GM12878 (cell line): ENCODE results near the gene EIF2D. TPM values are rescaled to one million over a fixed set of nuclear protein-coding genes. Genes with fewer than 3 reads are reported as not detected.

Experiments used
- ATAC-seq: fragments of 200-7000 bp; cut with Tn5 transposase; 3 replicates; pipeline ENCODE4 v1.9.1; 2020; ENCODE audit warnings: mild to moderate bottlenecking, moderate library complexity
- BruUV-seq: library from RNA; stranded (reverse); fragments of 400-500 nt; replicated peaks from 2 replicates; lab custom pipeline; 2021; lab: Mats Ljungman, UMichigan
- CTCF ChIA-PET: fragments of 300-600 bp; sonication (Branson Sonifier 250); formaldehyde crosslinking; extraction: SDS; loops from one replicate; lab custom pipeline; 2021; ENCODE audit warnings: inconsistent platforms; lab: Yijun Ruan, JAX
- POLR2A ChIA-PET: fragments of 350-600 bp; formaldehyde crosslinking; extraction: SDS; loops from one replicate; lab custom pipeline; 2021; ENCODE audit warnings: inconsistent platforms; lab: Charles Lee
- RAD21 ChIA-PET: fragments of 300-600 bp; sonication (Branson Sonifier 250); formaldehyde crosslinking; loops from one replicate; lab custom pipeline; 2023; ENCODE audit warnings: antibody characterized with exemption; ENCODE audit not compliant: unreplicated experiment; lab: Charles Lee
- SMC1A ChIA-PET: fragments of 300-600 bp; sonication (Branson Sonifier 250); formaldehyde crosslinking; loops from one replicate; lab custom pipeline; 2023; ENCODE audit not compliant: unreplicated experiment, uncharacterized antibody; lab: Charles Lee
- DNase-seq: peaks from one replicate; pipeline ENCODE4 v3.0.0-alpha.2; 2011; ENCODE audit warnings: low read depth, low spot score
- FAIRE-seq: peaks from 3 replicates; lab custom pipeline; 2011; peaks lifted over from hg19 to GRCh38; lab: Jason Lieb, UNC
- H2AFZ ChIP-seq: 2 replicates; pipeline ENCODE4 v1.6.0; 2011; ENCODE audit warnings: low read depth, low read length, control low read depth; ENCODE audit not compliant: control insufficient read depth
- H3K27ac ChIP-seq: 2 replicates; pipeline ENCODE4 v1.5.1; 2011; ENCODE audit warnings: control low read depth; ENCODE audit not compliant: control insufficient read depth, insufficient read depth
- H3K27me3 ChIP-seq, 2 experiments: replicated peaks in 1 of 2; 2 replicates each; pipeline versions ENCODE4 v1.6.0 to v1.6.1; 2011; ENCODE audit warnings: low read length in 1 of 2; ENCODE audit not compliant: control insufficient read depth in 2 of 2, insufficient read depth in 2 of 2
- H3K36me3 ChIP-seq, 2 experiments: 2 replicates each; pipeline ENCODE4 v1.5.1; 2011; ENCODE audit warnings: low read length in 1 of 2; ENCODE audit not compliant: control insufficient read depth in 2 of 2, insufficient read depth in 2 of 2
- H3K4me1 ChIP-seq: 2 replicates; pipeline ENCODE4 v1.6.1; 2011; ENCODE audit warnings: mild to moderate bottlenecking, low read length, moderate library complexity, mixed read lengths; ENCODE audit not compliant: control insufficient read depth, insufficient read depth
- H3K4me2 ChIP-seq: 2 replicates; pipeline ENCODE4 v1.6.0; 2011; ENCODE audit warnings: control low read depth; ENCODE audit not compliant: control insufficient read depth, insufficient read depth
- H3K4me3 ChIP-seq: fragments of 200-600 bp; sonication (generic); 2 replicates; pipeline ENCODE4 v1.5.1; 2016
- H3K79me2 ChIP-seq: 2 replicates; pipeline ENCODE4 v1.6.0; 2011; ENCODE audit warnings: low read length; ENCODE audit not compliant: control insufficient read depth, insufficient read depth
- H3K9ac ChIP-seq: 2 replicates; pipeline ENCODE4 v1.8.0; 2011; ENCODE audit warnings: low read length, control low read depth, mixed read lengths; ENCODE audit not compliant: control insufficient read depth, insufficient read depth
- H3K9me3 ChIP-seq: replicated peaks from 3 replicates; pipeline ENCODE4 v1.5.1; 2011; ENCODE audit warnings: mild to moderate bottlenecking, low read length; ENCODE audit not compliant: control insufficient read depth, insufficient read depth
- H4K20me1 ChIP-seq: 2 replicates; pipeline ENCODE4 v1.6.0; 2011; ENCODE audit not compliant: control insufficient read depth, insufficient read depth
- ATF7 ChIP-seq: fragments of 450-650 bp; IDR thresholded peaks from 2 replicates; pipeline ENCODE4 v1.6.1; 2016; ENCODE audit warnings: low read depth, mild to moderate bottlenecking
- BACH1 ChIP-seq: fragments of 450-650 bp; IDR thresholded peaks from 2 replicates; pipeline ENCODE4 v1.6.1; 2017; ENCODE audit warnings: mild to moderate bottlenecking, borderline replicate concordance
- BRCA1 ChIP-seq: IDR thresholded peaks from 2 replicates; pipeline ENCODE4 v1.6.1; 2011; ENCODE audit warnings: low read depth, low read length, improper control_type of control experiment
- CHD2 ChIP-seq: IDR thresholded peaks from 2 replicates; pipeline ENCODE4 v1.6.1; 2011; ENCODE audit warnings: low read depth, low read length, improper control_type of control experiment, borderline replicate concordance
- EGR1 ChIP-seq, 2 experiments: IDR thresholded peaks; 1 replicate in 1 of 2; 2 replicates in 1 of 2; pipeline ENCODE4 v1.6.1; 2011 to 2012; ENCODE audit warnings: low read depth in 2 of 2, low read length in 2 of 2, borderline replicate concordance in 1 of 2, mild to moderate bottlenecking in 1 of 2, moderate library complexity in 1 of 2
- HDGF ChIP-seq: fragments of 450-650 bp; IDR thresholded peaks from 2 replicates; pipeline ENCODE4 v1.6.1; 2016; ENCODE audit warnings: antibody characterized with exemption
- MEF2A ChIP-seq: IDR thresholded peaks from 2 replicates; pipeline ENCODE4 v1.6.1; 2011; ENCODE audit warnings: low read depth, mild to moderate bottlenecking, low read length, moderate library complexity; ENCODE audit not compliant: insufficient read depth
- MEF2B ChIP-seq: fragments of 450-650 bp; IDR thresholded peaks from 2 replicates; pipeline ENCODE4 v1.6.1; 2018; ENCODE audit warnings: mild to moderate bottlenecking, moderate library complexity; ENCODE audit not compliant: partially characterized antibody, poor library complexity, severe bottlenecking
- NR2C2 ChIP-seq: IDR thresholded peaks from 2 replicates; pipeline ENCODE4 v1.6.1; 2011; ENCODE audit warnings: borderline replicate concordance, low read depth; ENCODE audit not compliant: control insufficient read depth, insufficient read length
- RAD51 ChIP-seq: fragments of 450-650 bp; IDR thresholded peaks from 2 replicates; pipeline ENCODE4 v1.6.1; 2016; ENCODE audit warnings: moderate library complexity, mild to moderate bottlenecking, inconsistent platforms
- RB1 ChIP-seq: fragments of 450-650 bp; formaldehyde crosslinking; IDR thresholded peaks from 2 replicates; pipeline ENCODE4 v1.6.1; 2017; ENCODE audit warnings: mild to moderate bottlenecking, borderline replicate concordance
- RCOR1 ChIP-seq: conservative IDR thresholded peaks from 2 replicates; pipeline ENCODE4 v1.6.1; 2012; ENCODE audit warnings: low read depth, low read length, improper control_type of control experiment
- SMC3 ChIP-seq: IDR thresholded peaks from 2 replicates; pipeline ENCODE4 v1.6.1; 2011; ENCODE audit warnings: low read length, improper control_type of control experiment, borderline replicate concordance
- SPI1 ChIP-seq: IDR thresholded peaks from 2 replicates; pipeline ENCODE4 v1.6.1; 2011; ENCODE audit warnings: low read depth, mild to moderate bottlenecking, low read length, moderate library complexity, borderline replicate concordance; ENCODE audit not compliant: insufficient read depth
- SREBF1 ChIP-seq: IDR thresholded peaks from 2 replicates; pipeline ENCODE4 v1.6.1; 2012; ENCODE audit warnings: mild to moderate bottlenecking, low read length
- TAF1 ChIP-seq: IDR thresholded peaks from 2 replicates; pipeline ENCODE4 v1.6.1; 2011; ENCODE audit warnings: mild to moderate bottlenecking, low read depth, low read length, borderline replicate concordance
- TCF12 ChIP-seq: IDR thresholded peaks from 2 replicates; pipeline ENCODE4 v1.6.1; 2011; ENCODE audit warnings: low read depth, mild to moderate bottlenecking, low read length
- YY1 ChIP-seq: IDR thresholded peaks from 2 replicates; pipeline ENCODE4 v1.6.1; 2011; ENCODE audit warnings: low read depth, mild to moderate bottlenecking, low read length
- ZSCAN29 ChIP-seq: fragments of 450-650 bp; IDR thresholded peaks from 2 replicates; pipeline ENCODE4 v1.6.1; 2017; ENCODE audit warnings: mild to moderate bottlenecking, moderate library complexity
- WGBS: methylation state at CpG from one replicate; pipeline ENCODE4 v1.1.6; 2016; ENCODE audit warnings: low lambda C conversion rate; ENCODE audit not compliant: insufficient replicate concordance, insufficient coverage; ENCODE audit errors: missing lambda C conversion rate; 5-methylcytosine and 5-hydroxymethylcytosine counted together
- in situ Hi-C: fragments of 300-500 bp; cut with MboI; formaldehyde crosslinking; loops from 9 replicates; pipeline ENCODE4 v1.14.3; 2018; ENCODE audit warnings: mixed read lengths
- intact Hi-C: fragments of 100-400 bp; cut with micrococcal nuclease; formaldehyde crosslinking; loops from one replicate; pipeline ENCODE4 v1.14.2; 2022; ENCODE audit not compliant: unreplicated experiment
- polyA plus RNA-seq, 11 experiments: library from polyadenylated mRNA; depleted of rRNA in 4 of 11; unstranded in 6 of 11; stranded (reverse) in 5 of 11; fragments of >200 nt; fragmentation: Nextera tagmentation in 4 of 11; fragmentation: Illumina TruSeq in 1 of 11; extraction: Ambion mirVana in 4 of 11; extraction: Trizol in 1 of 11; gene quantifications; 1 replicate in 1 of 11; 2 replicates in 10 of 11; pipeline versions ENCODE4 v1.2.1 to v1.2.3, GENCODE V29; 2011 to 2016; ENCODE audit warnings: inconsistent platforms in 2 of 11, missing spikeins in 2 of 11, low read depth in 1 of 11
- total RNA-seq, 4 experiments: library from RNA; depleted of rRNA in 3 of 4; stranded (reverse); fragments of >200 nt in 3 of 4; fragmentation: Illumina TruSeq in 1 of 4; extraction: Trizol in 1 of 4; gene quantifications; 2 replicates each; pipeline versions ENCODE4 v1.2.1 to v1.2.3, GENCODE V29; 2013 to 2021
- TF ChIP-seq, protein P1 (sequence below): fragments of 450-650 bp; IDR thresholded peaks from 2 replicates; pipeline ENCODE4 v1.6.1; 2017; ENCODE audit warnings: borderline replicate concordance
- TF ChIP-seq, protein P2 (sequence below): IDR thresholded peaks from 2 replicates; pipeline ENCODE4 v1.6.1; 2011; ENCODE audit warnings: borderline replicate concordance, low read depth, mild to moderate bottlenecking, moderate library complexity, low read length; ENCODE audit not compliant: insufficient read depth, poor library complexity, severe bottlenecking

Gene EIF2D
- total and polyA plus RNA-seq, 10 of the 15 experiments (the other 5 are each of a cell fraction or from before 2014, with no cell fraction given), result 65.2 to 133 (median 79.0) TPM

DNA sequence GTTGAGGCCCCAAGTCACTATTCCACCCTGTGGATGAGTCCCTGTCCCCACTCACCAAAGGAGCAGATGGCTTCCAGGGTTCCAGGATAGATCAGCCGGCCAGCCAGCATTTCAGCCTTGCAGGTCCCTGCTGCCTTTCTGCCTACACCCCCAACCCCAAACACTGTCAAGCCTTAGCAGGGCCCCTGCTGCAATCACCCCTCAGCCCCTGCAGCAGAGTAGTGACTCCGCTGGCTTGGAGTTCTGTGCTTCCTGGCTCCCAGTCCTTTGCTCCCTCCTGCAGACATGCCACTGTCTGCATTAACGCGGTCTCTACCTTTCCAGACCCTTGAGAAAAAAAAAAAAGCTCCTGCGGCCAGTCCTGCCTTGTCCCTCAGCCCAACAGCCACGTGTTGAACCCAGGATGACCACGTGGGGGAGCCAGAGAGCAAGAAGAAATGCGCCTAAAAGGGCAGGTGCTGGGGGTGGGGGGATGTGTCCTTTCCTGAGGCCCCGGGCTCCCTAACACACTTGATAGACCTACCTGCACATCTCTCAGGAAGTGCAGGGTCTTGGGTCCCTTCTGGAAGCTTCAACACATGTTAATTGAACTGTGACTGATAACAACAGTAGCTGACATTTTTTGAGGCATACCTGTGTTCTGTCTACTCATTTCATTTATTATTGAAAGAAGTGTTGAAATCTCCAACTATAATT is 67.6 kb downstream of the EIF2D start:
- FAIRE-seq, result peak; percentile 66
- H4K20me1 ChIP-seq, result no peaks in the 10 kb centered on the region
- no peaks in the 10 kb centered on the region for H3K27me3 ChIP-seq
- in situ Hi-C loops, result loop anchor here (5.0 kb wide), 1 partner anchor 38 kb away; no protein-coding TSS in a partner anchor
- ChIA-PET RAD21 (interaction anchor here (0.5 to 5.2 kb wide), 33 partner anchors 11 to 936 kb away, joined by 3 to 95 read pairs (median 9); partner anchors contain the start of genes DYRK3, IKBKE and RASSF5), SMC1A (interaction anchor here (0.6 to 10.8 kb wide), 38 partner anchors 8 to 637 kb away, joined by 3 to 311 read pairs (median 6); partner anchors contain the start of gene DYRK3), POLR2A (interaction anchor here (0.6 to 2.6 kb wide), 9 partner anchors 11 to 79 kb away, joined by 3 to 24 read pairs (median 6); no protein-coding TSS in a partner anchor), CTCF (interaction anchor here (0.6 to 9.4 kb wide), 43 partner anchors 10 to 478 kb away, joined by 3 to 440 read pairs (median 7); partner anchors contain the start of genes DYRK3, EIF2D and IKBKE)
- no peak overlapping the region for H3K4me2 ChIP-seq
- H2AFZ ChIP-seq, result peak overlapping the region; percentile 25; the same call in 1 of the 2 replicates
- H3K79me2 ChIP-seq, result no peaks in the 10 kb centered on the region
- no peak for DNase-seq
- H3K4me1 ChIP-seq, result no peaks in the 10 kb centered on the region; the same call in 1 of the 2 replicates
- H3K4me3 ChIP-seq, result no peak overlapping the region
- WGBS, result 13% methylated on average over 9 of the region's 9 CpGs
- no peak overlapping the region for H3K9ac ChIP-seq
- no peaks in the 10 kb centered on the region for H3K36me3 ChIP-seq
- BruUV-seq, result no TSS peak
- H3K9me3 ChIP-seq, result no peaks in the 10 kb centered on the region
- no peak overlapping the region for H3K27ac ChIP-seq
- ATAC-seq, result peak; percentile 98
- intact Hi-C loops, result loop anchor here (1.0 to 2.0 kb wide), 2 partner anchors 39 to 66 kb away; no protein-coding TSS in a partner anchor
- TF ChIP-seq MEF2B, result no peak
- TF ChIP-seq BRCA1, result no peak
- TF ChIP-seq YY1, result peak; percentile 77
- no peak for TF ChIP-seq MEF2A
- TF ChIP-seq NR2C2, result no peak
- TF ChIP-seq TAF1, result no peak
- TF ChIP-seq BACH1, result no peak
- TF ChIP-seq, protein P1, sequence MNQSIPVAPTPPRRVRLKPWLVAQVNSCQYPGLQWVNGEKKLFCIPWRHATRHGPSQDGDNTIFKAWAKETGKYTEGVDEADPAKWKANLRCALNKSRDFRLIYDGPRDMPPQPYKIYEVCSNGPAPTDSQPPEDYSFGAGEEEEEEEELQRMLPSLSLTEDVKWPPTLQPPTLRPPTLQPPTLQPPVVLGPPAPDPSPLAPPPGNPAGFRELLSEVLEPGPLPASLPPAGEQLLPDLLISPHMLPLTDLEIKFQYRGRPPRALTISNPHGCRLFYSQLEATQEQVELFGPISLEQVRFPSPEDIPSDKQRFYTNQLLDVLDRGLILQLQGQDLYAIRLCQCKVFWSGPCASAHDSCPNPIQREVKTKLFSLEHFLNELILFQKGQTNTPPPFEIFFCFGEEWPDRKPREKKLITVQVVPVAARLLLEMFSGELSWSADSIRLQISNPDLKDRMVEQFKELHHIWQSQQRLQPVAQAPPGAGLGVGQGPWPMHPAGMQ, result no peak
- TF ChIP-seq RAD51, result 0 out of 2 replicates have a peak, but pooled peaks have one; percentile 40
- TF ChIP-seq, protein P2, sequence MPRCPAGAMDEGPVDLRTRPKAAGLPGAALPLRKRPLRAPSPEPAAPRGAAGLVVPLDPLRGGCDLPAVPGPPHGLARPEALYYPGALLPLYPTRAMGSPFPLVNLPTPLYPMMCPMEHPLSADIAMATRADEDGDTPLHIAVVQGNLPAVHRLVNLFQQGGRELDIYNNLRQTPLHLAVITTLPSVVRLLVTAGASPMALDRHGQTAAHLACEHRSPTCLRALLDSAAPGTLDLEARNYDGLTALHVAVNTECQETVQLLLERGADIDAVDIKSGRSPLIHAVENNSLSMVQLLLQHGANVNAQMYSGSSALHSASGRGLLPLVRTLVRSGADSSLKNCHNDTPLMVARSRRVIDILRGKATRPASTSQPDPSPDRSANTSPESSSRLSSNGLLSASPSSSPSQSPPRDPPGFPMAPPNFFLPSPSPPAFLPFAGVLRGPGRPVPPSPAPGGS, result no peak
- TF ChIP-seq EGR1 (IDR thresholded peaks at IDR 0.05; ENCODE audit: borderline replicate concordance in 1 of 2, low read depth in 2 of 2, low read length in 2 of 2), result no peak
- TF ChIP-seq ATF7, result no peak
- TF ChIP-seq SREBF1, result no peak
- no peak for TF ChIP-seq ZSCAN29
- no peak for TF ChIP-seq RCOR1
- peak; percentile 72; the same call in 1 of the 2 replicates for TF ChIP-seq TCF12
- TF ChIP-seq SPI1, result no peak
- TF ChIP-seq HDGF, result 0 out of 2 replicates have a peak, but pooled peaks have one; percentile 12
- TF ChIP-seq RB1, result peak; percentile 59; the same call in 1 of the 2 replicates
- peak; percentile 59; the same call in 1 of the 2 replicates for TF ChIP-seq CHD2
- TF ChIP-seq SMC3, result peak; percentile 95
